GM18508 (cell line): ENCODE data around the gene TTC14.

Experiments
- ATAC-seq: cut with Tn5 transposase; IDR thresholded peaks from one replicate; pipeline ENCODE4 v1.9.1; 2021; ENCODE audit warnings: moderate number of reproducible peaks; ENCODE audit not compliant: insufficient read depth, unreplicated experiment

The TTC14 gene

GRCh38 chr3:180626844-180627243 is 24.9 kb downstream of the TTC14 start:
- peak; percentile 96 for ATAC-seq

GRCh38 chr3:180630371-180630770 is 28.4 kb downstream of the TTC14 start:
- no peak for ATAC-seq

GRCh38 chr3:180631317-180631716 is 29.4 kb downstream of the TTC14 start:
- no peak for ATAC-seq

GRCh38 chr3:180633722-180634121 is 31.8 kb downstream of the TTC14 start:
- ATAC-seq = no peak

- ATAC-seq = no peak
These were observed 39.0 kb downstream of the TTC14 start for GRCh38 chr3:180640987-180641386.

- ATAC-seq = peak; percentile 62
These were observed 44.3 kb downstream of the TTC14 start for GRCh38 chr3:180646187-180646790.

- ATAC-seq = no peak
These were observed 54.4 kb downstream of the TTC14 start for GRCh38 chr3:180656406-180656805.

GRCh38 chr3:180657094-180657493 is 55.1 kb downstream of the TTC14 start:
- no peak for ATAC-seq
